ENCODE results near the gene PLXNA2.

Gene PLXNA2

DNA sequence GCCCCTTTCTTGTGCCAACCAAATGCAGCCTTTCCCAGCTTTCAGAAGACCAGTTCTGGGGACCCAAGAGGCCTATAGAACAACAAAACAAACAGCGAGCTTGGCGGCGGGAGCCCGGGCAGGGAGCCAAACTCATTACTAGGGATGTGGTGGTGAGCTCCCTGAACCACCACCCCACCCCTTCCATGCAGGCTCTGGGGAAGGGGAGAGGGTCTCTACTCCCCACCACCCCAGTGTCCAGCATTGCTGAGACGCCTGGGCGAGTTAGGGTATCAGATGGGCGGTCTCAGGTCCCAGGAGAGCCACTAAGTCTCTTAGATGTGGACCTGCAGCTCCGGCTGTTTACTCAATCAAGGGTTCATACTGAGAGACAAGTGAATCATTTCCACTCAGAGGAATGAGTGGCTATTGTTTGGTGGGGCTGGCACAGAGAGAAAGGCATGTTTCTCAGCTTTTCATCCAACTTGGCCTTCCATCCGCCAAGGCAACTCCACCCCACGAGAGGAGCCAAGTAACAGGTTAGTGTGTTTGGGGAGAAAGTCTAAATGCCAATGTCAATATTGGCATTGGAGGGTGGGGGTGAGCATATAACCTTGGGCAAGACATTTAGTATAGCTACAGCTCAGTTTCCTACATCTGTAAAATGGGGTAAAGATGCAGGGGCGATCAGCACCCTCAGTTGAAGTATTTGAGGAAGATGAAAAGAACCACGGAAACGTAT lies 40.9 kb downstream of the PLXNA2 start:
- DNase-seq (ENCODE audit: low spot score): no peak

DNA sequence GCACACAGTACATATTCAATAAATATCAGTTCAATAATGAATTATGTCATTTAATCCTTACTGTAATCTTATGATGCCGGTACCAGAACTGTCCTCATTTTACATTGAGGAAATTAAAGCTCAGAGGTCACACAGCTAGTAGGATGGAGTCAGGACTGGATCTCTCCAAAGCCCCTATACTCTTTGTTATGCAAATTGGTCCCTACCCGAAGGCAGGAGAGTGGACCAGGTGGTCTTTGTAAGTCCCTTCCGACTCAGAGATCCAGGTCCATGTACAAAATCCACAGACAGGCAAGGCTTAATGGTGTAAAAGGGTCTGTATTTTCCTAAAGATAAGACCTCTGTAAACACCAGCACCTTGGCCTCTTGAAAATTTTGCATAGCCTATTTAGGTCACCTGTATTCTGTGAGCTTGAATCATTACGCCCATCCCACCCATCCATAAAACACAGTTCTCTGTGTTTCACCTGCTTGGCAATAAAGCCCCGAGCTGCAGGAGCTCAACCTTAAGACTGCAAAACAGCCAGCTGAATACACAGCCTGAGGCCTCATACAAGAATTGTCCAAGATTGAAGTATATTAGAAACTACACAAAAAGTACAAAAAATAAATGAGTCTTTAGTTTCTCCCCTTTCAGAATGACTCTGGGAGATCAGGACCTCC lies 41.7 kb downstream of the PLXNA2 start:
- no peak for DNase-seq (ENCODE audit: low spot score)

GRCh38 chr1:208201229-208201628 lies 43.0 kb downstream of the PLXNA2 start:
- DNase-seq (ENCODE audit: low spot score): no peak

DNA sequence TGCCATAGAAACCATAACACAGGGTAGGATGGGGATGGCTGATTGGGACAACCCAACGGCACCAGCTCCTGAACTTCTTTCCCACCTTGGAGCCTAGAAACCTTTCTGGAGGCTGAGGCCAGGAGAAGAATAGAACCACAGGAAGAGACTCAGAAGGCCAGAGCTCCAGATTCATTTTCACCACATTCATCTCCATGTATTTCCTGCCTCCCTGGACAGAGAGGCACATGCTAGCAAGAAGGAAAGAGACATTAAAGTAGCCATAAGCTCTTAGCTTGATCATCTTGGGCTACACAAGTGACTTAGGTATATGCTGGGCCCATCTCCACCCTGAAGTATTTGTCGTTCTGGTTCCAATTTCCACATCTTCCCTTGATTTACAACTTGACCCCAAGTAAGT lies 44.1 kb downstream of the PLXNA2 start:
- DNase-seq (ENCODE audit: low spot score): no peak

DNA sequence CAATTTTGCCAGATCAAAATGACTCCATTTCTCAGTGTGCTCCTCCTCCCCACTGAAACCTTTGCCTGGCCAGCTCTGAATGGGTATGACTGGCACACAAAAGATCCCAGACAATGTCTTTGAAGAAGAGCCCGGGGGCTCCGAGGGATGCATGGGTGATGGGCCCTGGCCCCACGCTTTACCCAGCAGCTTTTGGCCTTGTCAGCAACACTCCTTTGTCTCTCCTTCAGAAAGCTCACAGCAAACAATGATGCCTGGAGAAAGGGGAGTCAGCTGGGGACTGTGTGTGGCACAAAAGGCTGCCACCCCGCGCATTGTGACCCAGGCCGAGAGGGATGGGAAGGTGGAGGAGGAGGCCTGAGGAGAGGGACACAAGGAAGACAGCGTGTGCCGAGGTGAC lies 45.9 kb downstream of the PLXNA2 start:
- no peak for DNase-seq (ENCODE audit: low spot score)

DNA sequence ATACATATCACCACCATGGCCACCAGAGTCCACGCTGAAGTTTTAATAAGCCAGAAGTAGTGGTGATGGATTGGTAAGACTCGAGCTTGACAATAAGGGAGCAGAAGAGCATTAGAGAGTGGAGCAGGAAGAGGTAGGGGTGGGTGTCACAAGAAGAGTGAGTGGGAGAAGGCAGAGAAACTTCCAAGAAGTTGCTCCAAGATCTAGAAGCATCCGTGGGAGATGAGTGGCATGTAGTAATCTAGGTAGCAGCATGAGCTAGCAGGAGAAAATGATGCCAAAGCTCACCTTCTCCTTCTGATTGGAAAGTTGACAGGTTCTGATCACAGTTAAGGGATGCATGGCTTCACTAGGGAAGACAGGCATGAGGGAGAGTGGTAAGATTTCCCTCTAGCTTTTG lies 49.2 kb downstream of the PLXNA2 start:
- no peak for DNase-seq (ENCODE audit: low spot score)

- DNase-seq (ENCODE audit: low spot score): no peak
Observed at GRCh38 chr1:208192995-208193394, 51.2 kb downstream of the PLXNA2 start.

DNA sequence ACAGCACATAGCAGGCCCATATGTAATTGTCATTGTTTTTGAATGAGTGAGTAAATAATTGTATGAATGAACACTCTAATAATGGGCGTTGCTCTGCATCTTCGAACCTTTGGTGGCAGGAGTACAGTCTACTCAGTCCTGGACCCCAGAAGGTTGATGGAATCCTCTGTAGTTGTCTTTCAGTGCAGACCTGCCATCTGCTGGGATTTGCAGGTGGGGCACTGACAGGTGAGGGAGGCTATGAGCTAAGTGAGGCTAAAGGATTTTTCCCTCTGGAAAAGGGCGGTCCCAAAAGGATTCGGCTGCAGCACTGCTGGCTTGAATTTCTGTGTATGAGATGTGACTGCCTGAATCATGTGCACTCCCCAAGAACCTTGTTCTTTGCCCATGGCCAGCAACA lies 53.4 kb downstream of the PLXNA2 start:
- DNase-seq (ENCODE audit: low spot score): no peak

DNA sequence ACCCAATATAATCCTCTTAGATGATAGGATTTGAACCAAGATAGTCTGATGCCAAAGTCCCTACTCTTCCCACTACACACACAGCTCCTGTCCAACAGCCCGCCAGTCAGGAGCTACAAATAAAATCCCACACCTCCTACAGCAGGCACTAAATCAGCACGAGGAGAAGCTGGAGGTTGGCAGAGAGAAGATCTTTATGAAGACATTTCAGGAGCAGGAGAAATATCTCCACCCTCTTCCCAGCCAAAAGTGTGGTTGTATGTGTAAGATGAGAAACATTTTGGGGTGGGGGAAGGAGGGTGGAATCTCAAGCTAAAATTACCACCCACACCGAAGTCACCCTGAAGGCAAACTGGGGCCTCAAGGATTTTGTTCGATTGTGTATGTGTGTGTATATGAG lies 54.5 kb downstream of the PLXNA2 start:
- DNase-seq (ENCODE audit: low spot score): no peak

DNA sequence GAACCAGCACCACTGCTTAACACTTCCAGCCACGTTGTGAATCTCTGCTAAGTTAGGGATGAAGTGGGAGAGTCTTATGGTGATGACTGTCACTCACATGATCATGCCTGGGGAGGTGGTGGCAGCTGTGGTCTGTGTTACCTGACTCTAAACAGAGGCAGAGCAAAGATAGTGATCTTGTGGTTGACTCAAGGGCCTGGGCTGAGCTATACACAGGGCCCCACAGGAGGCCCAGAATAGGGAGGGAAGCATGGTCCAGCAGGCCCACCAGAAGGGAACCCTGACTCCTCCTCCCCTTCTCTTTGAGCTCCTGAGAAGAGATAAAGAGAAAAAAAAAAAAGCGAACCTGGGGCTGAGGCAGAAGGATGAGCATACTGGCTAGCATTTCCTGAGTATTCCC lies 55.0 kb downstream of the PLXNA2 start:
- no peak for DNase-seq (ENCODE audit: low spot score)

- no peak for DNase-seq (ENCODE audit: low spot score)
Observed at GRCh38 chr1:208188607-208189006, 55.6 kb downstream of the PLXNA2 start.

DNA sequence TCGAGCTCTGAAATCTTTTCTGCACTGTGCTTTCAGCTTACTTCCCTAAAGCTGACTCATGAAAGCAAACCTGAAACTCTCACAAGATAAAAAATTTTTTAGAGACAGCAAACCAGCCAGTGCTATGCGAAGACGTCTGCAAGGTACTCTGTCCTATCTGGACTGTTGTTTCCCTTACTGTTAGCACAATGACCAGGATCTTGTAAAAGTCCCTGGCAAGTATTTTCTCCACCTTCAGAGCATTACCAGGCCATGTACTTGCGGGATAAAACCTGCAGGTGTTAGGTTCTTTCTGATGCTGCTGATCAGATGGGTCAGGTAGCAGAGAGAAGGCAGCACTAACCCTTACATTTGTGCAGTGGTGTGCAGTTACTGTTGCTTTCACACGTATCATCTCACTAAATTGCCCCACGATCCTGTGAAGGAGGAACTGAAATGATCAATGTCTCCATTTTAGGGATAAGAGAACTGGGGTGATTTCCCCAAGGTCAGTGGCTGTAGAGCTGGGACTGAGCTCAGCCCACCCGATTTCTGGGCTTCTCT lies 56.6 kb downstream of the PLXNA2 start:
- no peak for DNase-seq (ENCODE audit: low spot score)

- no peak for DNase-seq (ENCODE audit: low spot score)
Observed at GRCh38 chr1:208185801-208186231, 58.4 kb downstream of the PLXNA2 start.

- no peak for DNase-seq (ENCODE audit: low spot score)
Observed at GRCh38 chr1:208184966-208185654, 59.1 kb downstream of the PLXNA2 start.

DNA sequence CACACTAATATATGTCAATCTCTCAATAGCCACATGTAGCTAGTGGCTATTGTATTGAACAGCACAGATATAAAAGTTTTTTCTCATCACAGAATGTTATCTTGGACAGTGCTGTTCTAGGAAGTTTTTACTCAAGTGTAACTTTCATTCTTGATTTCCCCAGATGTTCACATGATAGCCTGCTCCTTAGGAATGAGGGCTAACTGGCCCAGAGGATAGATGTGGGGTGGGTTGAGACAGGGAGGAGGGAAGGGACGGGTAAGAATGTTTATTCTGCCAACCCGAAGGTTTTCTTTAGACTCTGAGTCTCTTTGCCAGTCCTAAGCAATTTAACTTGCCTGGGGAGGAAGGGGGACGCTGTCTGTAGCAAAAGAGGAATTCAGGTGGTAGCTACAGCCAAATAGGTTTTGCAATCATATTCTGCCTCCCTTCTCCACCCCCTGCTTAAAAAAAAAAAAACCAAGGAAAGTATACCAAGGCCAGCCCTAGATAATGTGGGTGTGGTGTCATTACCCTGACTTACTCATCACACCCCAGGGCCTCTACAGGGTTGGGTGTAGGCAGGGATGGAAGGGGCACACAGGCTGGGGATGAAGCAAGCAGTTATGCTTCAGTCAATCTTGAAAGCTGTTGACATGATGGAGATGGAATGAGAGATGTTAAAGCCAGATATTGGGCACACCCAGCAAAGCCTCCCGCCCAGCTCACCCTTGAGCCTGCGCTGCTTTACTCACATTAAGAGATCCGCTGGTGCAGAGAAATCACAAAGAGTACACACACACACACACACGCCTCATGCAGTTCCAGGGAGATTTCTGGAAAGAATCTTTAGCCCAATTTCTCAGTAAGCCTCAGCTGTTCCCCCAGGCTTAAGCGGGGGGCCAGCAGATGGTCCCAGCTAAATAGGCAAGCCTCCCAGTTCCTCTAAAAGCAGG lies 59.9 kb downstream of the PLXNA2 start:
- DNase-seq (ENCODE audit: low spot score): no peak

DNA sequence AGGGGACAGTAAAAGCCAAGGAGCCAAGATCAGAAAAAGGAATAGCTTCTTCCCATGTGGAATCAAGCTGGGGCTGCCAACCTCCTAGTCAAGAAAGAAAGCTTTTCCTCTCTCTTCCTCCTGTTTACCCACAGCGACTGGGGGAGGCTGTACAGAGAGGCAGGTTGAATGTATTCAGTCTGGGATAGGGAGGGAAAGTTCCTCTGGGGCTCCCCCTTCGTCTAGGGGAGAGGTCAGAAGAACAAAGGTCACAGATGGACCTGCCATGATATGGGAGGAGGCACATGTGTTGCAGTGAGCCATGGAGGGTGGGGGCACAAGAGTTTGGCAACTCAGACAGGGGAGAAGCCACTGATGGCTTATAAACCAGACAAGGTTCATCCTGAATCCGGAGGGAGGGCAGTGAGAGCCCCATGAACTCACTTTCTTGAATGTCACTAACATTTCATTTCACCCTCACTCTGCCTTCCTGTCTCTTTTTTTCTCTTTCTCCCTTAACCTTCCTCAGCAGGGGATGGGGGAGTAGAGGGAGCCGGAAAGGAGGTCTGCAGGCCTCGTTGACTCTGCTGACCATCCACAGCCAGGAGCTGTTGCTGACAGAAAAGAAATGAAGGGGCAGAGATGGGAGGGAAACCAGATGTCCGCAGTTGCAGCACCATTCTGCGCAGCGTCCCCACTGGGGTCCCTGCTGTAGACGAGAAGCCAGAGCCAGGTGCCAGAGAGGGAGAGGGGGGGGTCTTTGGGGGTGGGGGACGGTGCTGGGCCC lies 61.1 kb downstream of the PLXNA2 start:
- DNase-seq (ENCODE audit: low spot score): no peak

DNA sequence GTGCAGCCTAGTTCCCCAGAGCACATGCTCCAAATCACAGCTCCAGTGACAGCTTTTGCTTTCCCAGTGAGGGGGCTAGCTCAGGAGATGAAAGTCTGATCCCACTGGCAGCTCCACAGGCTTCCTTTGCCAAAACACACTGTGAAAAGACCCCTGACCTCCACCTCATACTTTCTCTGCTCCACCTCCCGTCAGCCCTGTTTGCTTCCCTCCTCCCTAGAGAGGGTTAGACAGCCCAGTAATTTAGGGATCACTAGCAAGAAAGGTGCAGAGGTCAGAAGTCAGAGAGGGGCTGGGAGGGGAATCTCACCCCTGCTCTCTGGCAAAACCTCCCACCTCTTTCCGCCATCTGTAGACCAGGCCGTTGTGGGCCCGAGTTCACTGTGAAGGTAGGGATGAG lies 62.8 kb downstream of the PLXNA2 start:
- DNase-seq (ENCODE audit: low spot score): no peak

DNA sequence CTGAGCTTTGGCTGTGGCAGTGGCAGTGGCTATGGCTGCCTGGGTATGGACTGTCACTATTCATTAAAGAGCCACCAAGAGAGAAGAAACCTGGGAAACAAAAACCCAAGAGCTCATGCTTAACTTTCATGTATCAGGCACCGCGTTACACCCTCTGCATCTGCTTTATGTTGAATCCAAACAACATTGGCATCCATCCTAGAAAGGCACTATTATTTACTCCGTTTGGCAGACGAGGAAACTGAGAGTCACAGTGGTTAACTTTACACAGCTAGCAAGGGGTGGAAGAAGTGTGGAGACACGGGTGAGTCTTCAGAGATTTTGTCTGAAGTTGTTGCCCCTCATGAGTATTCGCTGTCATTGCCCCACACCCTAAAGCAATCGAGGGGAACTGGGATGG lies 63.8 kb downstream of the PLXNA2 start:
- DNase-seq (ENCODE audit: low spot score): no peak

- no peak for DNase-seq (ENCODE audit: low spot score)
Observed at GRCh38 chr1:208179961-208180409, 64.2 kb downstream of the PLXNA2 start.

- DNase-seq (ENCODE audit: low spot score): no peak
Observed at GRCh38 chr1:208179263-208179816, 64.8 kb downstream of the PLXNA2 start.

GRCh38 chr1:208178091-208178529 lies 66.1 kb downstream of the PLXNA2 start:
- no peak for DNase-seq (ENCODE audit: low spot score)
